RWPE2 (cell line): Measurements from ENCODE around the gene OGFR.

ENCODE experiments used
- ATAC-seq: fragments of 200-7000 bp; cut with Tn5 transposase; 3 replicates; pipeline ENCODE4 v1.9.1; 2021; ENCODE audit warnings: low read depth
- DNase-seq: peaks from one replicate; pipeline ENCODE4 v3.0.0-alpha.2; 2020; ENCODE audit warnings: low spot score
- H3K27ac ChIP-seq: fragments of 450-650 bp; 2 replicates; pipeline ENCODE4 v1.5.1; 2017; ENCODE audit warnings: mild to moderate bottlenecking; ENCODE audit not compliant: poor library complexity, severe bottlenecking
- H3K27me3 ChIP-seq: fragments of 250-450 bp; sonication (Bioruptor Pico); 2 replicates; pipeline ENCODE4 v1.5.1; 2021; ENCODE audit warnings: mild to moderate bottlenecking, moderate library complexity; ENCODE audit not compliant: insufficient read depth, poor library complexity, severe bottlenecking
- H3K36me3 ChIP-seq: fragments of 250-450 bp; sonication (Bioruptor Pico); 2 replicates; pipeline ENCODE4 v1.5.1; 2020; ENCODE audit warnings: low read depth, mild to moderate bottlenecking, moderate library complexity
- H3K4me1 ChIP-seq: fragments of 250-450 bp; sonication (Bioruptor Pico); 2 replicates; pipeline ENCODE4 v1.5.1; 2021; ENCODE audit warnings: mild to moderate bottlenecking, moderate library complexity; ENCODE audit not compliant: insufficient read depth, poor library complexity, severe bottlenecking
- H3K4me3 ChIP-seq: fragments of 250-450 bp; sonication (Bioruptor Pico); 2 replicates; pipeline ENCODE4 v1.5.1; 2021; ENCODE audit warnings: mild to moderate bottlenecking, moderate library complexity; ENCODE audit not compliant: severe bottlenecking
- H3K9me3 ChIP-seq: fragments of 250-450 bp; sonication (Bioruptor Pico); 2 replicates; pipeline ENCODE4 v1.5.1; 2021; ENCODE audit warnings: mild to moderate bottlenecking, moderate library complexity; ENCODE audit not compliant: severe bottlenecking
- TF ChIP-seq, protein P1 (sequence below): fragments of 450-650 bp; IDR thresholded peaks from one replicate; pipeline ENCODE4 v1.5.1; 2017; ENCODE audit warnings: mild to moderate bottlenecking, moderate library complexity; ENCODE audit not compliant: poor library complexity, severe bottlenecking

OGFR gene

DNA sequence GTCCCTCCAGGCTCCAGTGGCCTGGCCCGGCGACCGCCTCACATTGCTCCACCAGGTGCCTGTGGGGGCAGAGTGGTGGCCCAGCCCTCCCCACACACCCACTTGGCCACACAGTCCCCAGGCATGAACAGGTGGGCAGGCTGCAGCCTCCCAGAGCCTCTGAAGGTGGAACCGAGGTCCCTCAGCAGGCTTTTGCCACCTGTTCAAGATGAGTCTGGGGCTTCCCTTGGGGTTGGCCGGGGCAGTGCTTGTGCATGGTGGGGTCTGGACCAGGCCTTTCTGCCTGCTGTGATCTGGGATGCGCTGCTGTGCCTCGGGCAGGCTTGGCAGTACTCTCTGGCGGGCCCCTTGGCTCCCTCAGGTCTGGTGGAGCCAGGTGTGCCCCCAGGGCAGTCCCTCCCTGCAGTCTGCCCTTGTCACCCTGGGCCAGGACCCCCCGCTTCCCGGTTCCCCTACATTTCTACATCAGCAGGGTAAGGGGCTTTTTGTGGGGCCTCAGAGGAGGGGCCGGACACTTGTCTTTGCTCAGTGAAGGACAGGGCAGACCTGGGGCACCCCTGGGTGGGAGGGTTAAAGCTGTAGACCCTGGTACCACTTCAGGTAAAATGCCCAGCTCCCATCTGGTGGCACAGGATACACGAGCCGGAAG lies 9.5 kb downstream of the OGFR start:
- TF ChIP-seq, protein P1, sequence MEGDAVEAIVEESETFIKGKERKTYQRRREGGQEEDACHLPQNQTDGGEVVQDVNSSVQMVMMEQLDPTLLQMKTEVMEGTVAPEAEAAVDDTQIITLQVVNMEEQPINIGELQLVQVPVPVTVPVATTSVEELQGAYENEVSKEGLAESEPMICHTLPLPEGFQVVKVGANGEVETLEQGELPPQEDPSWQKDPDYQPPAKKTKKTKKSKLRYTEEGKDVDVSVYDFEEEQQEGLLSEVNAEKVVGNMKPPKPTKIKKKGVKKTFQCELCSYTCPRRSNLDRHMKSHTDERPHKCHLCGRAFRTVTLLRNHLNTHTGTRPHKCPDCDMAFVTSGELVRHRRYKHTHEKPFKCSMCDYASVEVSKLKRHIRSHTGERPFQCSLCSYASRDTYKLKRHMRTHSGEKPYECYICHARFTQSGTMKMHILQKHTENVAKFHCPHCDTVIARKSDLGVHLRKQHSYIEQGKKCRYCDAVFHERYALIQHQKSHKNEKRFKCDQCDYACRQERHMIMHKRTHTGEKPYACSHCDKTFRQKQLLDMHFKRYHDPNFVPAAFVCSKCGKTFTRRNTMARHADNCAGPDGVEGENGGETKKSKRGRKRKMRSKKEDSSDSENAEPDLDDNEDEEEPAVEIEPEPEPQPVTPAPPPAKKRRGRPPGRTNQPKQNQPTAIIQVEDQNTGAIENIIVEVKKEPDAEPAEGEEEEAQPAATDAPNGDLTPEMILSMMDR = no peak
- peaks cover 35% of the 10 kb centered on the region for H3K36me3 ChIP-seq
- ATAC-seq = no peak

DNA sequence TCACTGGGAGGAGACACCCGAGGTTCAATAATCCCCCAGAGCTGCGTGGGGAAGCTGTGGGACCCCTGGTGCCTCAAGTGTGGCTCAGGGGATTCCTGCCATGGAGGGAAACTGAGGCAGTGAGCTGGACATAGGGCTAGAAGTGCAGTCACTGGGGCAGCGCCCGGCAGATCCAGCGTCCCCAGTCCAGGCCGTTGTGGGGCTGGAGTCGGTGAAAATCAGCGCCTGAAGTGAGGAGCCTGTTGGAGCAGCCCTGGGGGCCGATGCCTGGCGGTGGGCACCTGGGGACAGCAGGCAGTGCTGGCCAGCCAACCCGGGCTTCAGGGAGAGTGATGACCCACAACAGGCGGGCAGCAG lies 10.1 kb downstream of the OGFR start:
- H3K27ac ChIP-seq = no peak overlapping the region
- peak; percentile 86 for DNase-seq

More for the DNA sequence above, 9.5 kb downstream of the OGFR start:
- no peak overlapping the region for H3K27ac ChIP-seq
- no peaks in the 10 kb centered on the region for H3K9me3 ChIP-seq
- no peak overlapping the region for H3K4me3 ChIP-seq
- H3K27me3 ChIP-seq = peaks cover 20% of the 10 kb centered on the region
- peak; percentile 84 for DNase-seq
- peaks cover 14% of the 10 kb centered on the region for H3K4me1 ChIP-seq

DNA sequence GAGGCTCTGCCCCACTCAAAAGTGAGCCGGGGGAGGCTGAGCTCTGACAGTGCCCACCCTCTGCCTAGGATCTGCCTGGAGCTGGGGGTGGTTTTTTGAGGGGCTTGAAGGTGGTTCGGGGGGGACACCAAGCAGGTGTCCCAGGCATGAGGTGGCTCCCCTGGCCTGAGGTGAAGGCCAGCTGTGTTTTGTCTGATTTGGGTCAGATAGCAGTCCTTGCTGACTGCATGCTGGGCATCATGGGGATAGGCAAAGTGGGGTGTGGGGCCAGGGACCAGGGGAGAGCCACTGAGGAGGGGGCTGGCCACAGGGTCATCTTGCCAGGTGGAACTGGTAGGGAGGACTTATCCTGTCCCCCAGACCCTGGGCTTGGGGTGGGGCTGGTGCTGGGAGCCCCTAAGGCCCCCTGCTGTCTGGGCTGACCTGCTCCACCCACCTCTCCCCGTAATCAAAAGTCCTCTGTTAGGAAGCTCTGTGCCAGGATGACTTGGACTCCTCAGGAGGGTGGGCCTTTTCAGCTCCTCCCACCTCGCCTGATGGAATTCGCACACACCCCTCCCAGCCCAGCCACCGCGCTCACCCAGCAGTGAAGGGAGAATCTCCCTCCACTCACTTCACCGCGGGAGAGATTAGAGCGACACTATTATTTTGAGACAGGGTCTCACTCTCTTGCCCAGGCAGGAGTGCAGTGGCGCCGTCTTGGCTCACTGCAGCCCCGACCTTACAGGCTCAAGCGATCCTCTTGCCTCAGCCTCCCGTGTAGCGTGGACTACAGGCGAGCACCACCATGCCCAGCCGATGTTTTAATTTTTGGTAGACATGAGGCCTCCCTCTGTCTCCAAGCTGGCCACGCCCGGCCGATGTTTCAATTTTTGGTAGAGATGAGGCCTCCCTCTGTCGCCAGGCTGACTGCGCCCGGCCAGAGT lies 10.7 kb downstream of the OGFR start:
- Histone ChIP-seq H3K4me1 (peaks cover 17% of the 10 kb centered on the region), H3K36me3 (peaks cover 23% of the 10 kb centered on the region), H3K27ac (no peak overlapping the region), H3K9me3 (no peaks in the 10 kb centered on the region), H3K27me3 (peaks cover 20% of the 10 kb centered on the region), H3K4me3 (no peak overlapping the region)
- peak; percentile 89 for DNase-seq
- ATAC-seq = peak; percentile 66
- TF ChIP-seq, protein P1 = no peak

More for the DNA sequence above, 10.1 kb downstream of the OGFR start:
- TF ChIP-seq, protein P1 = no peak
- H3K36me3 ChIP-seq = peaks cover 30% of the 10 kb centered on the region
- peaks cover 20% of the 10 kb centered on the region for H3K27me3 ChIP-seq
- peaks cover 17% of the 10 kb centered on the region for H3K4me1 ChIP-seq
- no peak for ATAC-seq
- no peak overlapping the region for H3K4me3 ChIP-seq
- H3K9me3 ChIP-seq = no peaks in the 10 kb centered on the region

DNA sequence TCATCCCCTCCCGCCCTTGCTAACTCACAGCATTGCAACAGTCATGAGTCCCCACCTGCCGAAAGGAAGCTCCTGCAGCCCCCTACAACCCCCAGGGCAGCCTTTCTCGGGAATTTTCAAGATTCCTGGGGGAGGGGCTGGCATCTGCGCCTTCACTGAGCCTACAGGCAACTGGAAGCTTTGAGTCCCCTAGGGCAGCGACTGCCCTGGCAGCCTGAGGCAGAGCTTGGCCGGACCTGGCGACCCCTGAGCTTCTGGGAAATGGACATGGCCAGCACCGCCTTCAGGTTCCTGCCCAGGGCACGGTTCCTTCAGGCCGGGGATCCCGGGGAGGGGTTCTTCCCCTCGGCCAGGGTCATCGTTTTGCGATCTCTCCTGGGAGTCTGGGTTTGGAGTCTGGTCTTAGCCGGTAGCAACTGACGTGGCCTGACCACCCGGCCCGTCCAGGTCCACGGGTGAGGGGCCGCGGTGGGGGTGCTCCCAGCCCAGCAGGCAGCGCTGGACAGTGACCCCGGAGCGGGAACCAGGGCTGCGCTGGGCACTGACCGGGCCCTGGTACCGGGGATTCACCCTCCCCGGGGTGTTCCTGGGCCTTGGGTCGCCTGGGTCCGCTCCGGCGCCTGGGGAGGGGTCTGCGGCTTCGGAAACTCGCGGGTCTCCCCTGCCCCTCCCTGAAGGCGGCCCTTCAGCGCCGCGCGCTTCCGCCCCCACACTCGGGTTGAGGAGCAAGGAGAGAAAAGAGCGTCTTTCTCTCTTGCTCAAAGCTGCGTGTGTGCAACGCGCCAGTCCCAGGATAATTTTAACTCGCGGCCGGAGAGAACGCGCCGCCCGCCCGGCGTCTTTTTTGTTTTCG lies 11.6 kb downstream of the OGFR start:
- H3K27ac ChIP-seq = no peak overlapping the region
- TF ChIP-seq, protein P1 = no peak

More for the DNA sequence above, 11.6 kb downstream of the OGFR start:
- Histone ChIP-seq H3K36me3 (peaks cover 14% of the 10 kb centered on the region), H3K4me3 (no peak overlapping the region), H3K9me3 (no peaks in the 10 kb centered on the region), H3K4me1 (peaks cover 17% of the 10 kb centered on the region), H3K27me3 (peaks cover 20% of the 10 kb centered on the region)
- peak; percentile 84 for DNase-seq
- ATAC-seq = no peak
